ENCODE data around the gene IFNA21. TPM values are rescaled to one million over a fixed set of nuclear protein-coding genes. Genes with fewer than 3 reads are reported as not detected.

IFNA21 gene
- total RNA-seq, 4 donors from 2014 or later, result not detected

GRCh38 chr9:21121079-21121478, 45.4 kb downstream of the IFNA21 start:
- no peak for DNase-seq (ENCODE audit: low spot score)
- no peak for TF ChIP-seq CTCF (IDR thresholded peaks at IDR 0.05)
- ATAC-seq (ENCODE audit: low FRiP score), result no peak

- TF ChIP-seq CTCF (IDR thresholded peaks at IDR 0.05), result no peak
- ATAC-seq (ENCODE audit: low FRiP score), result no peak
- DNase-seq (ENCODE audit: low spot score), result no peak
These were observed 47.2 kb downstream of the IFNA21 start for GRCh38 chr9:21119093-21119770.

Small RNAs within 50 kb of the gene (small RNA-seq; reads per million reads assigned to genes)
- gene RF00019, result not detected

Other genes starting within 250 kb of the IFNA21 start
- gene HACD4, start 135.0 kb downstream of the IFNA21 start, total RNA-seq, result 1 to 10 TPM; 4.1 to 6.6 (median 5.1) TPM
- not detected for gene IFNB1, start 88.7 kb downstream of the IFNA21 start, total RNA-seq
- not detected for gene IFNW1, start 24.8 kb downstream of the IFNA21 start, total RNA-seq
- not detected for gene IFNA4, start 20.9 kb upstream of the IFNA21 start, total RNA-seq
- not detected for gene IFNA7, start 35.5 kb upstream of the IFNA21 start, total RNA-seq
- gene IFNA10, start 40.5 kb upstream of the IFNA21 start, total RNA-seq, result not detected
- gene IFNA16, start 50.7 kb upstream of the IFNA21 start, total RNA-seq, result not detected
- not detected for gene IFNA17, start 61.6 kb upstream of the IFNA21 start, total RNA-seq
- not detected for gene IFNA14, start 73.3 kb upstream of the IFNA21 start, total RNA-seq
- under 1 TPM in 1 of 4 donors, not detected in 3; 0.84 TPM for gene IFNA5, start 138.7 kb upstream of the IFNA21 start, total RNA-seq
- 10 to 100 TPM; 17.7 to 30.7 (median 19.4) TPM for gene KLHL9, start 168.7 kb upstream of the IFNA21 start, total RNA-seq
- not detected for gene IFNA6, start 184.2 kb upstream of the IFNA21 start, total RNA-seq
- gene IFNA13, start 201.4 kb upstream of the IFNA21 start, total RNA-seq, result not detected
- under 1 TPM in 1 of 4 donors, not detected in 3; 0.75 TPM for gene IFNA2, start 218.7 kb upstream of the IFNA21 start, total RNA-seq
- not detected for gene IFNA8, start 242.5 kb upstream of the IFNA21 start, total RNA-seq

Data from omental fat pad (tissue), 4 donors.